Activated CD4-positive, alpha-beta T cell treated with anti-CD3 and anti-CD28 coated beads, Interleukin-2, amount 10 ng/mL, durations not matched to agents 7 days and 5 days (primary cell): Measurements from ENCODE around the gene PARPBP. TPM values are rescaled to one million over a fixed set of nuclear protein-coding genes. Genes with fewer than 3 reads are reported as not detected.

Experiments used
- CTCF ChIA-PET: fragments of 350-600 bp; sonication (Branson Sonifier 250); formaldehyde crosslinking; loops from one replicate; lab custom pipeline; 2021; ENCODE audit warnings: antibody characterized with exemption; lab: Charles Lee
- POLR2A ChIA-PET: fragments of 350-600 bp; sonication (Branson Sonifier 250); formaldehyde crosslinking; loops from one replicate; lab custom pipeline; 2021; ENCODE audit warnings: antibody characterized with exemption; lab: Charles Lee
- DNase-seq: peaks from one replicate; pipeline ENCODE4 v3.0.0-alpha.2; 2020
- H3K27ac Mint-ChIP-seq: one replicate; pipeline ENCODE4 v1.8.0; 2021; ENCODE audit warnings: mild to moderate bottlenecking, moderate library complexity, mixed read lengths
- H3K27me3 Mint-ChIP-seq: one replicate; pipeline ENCODE4 v1.8.0; 2021; ENCODE audit warnings: mixed read lengths
- H3K36me3 Mint-ChIP-seq: one replicate; pipeline ENCODE4 v1.8.0; 2021; ENCODE audit warnings: low read depth, mixed read lengths
- H3K4me1 Mint-ChIP-seq: one replicate; pipeline ENCODE4 v1.8.0; 2021; ENCODE audit warnings: mixed read lengths
- H3K4me3 Mint-ChIP-seq: one replicate; pipeline ENCODE4 v1.8.0; 2021; ENCODE audit warnings: mild to moderate bottlenecking, moderate library complexity, mixed read lengths
- H3K9me3 Mint-ChIP-seq: one replicate; pipeline ENCODE4 v1.8.0; 2021; ENCODE audit warnings: mixed read lengths
- total RNA-seq, 2 experiments: library from RNA; stranded (reverse); gene quantifications; one replicate each; pipeline ENCODE4 v1.2.3, GENCODE V29; 2021

The PARPBP gene
- total RNA-seq, 2 experiments from 2014 or later: 26.6 to 28.4 TPM

- H3K4me1 Mint-ChIP-seq: peaks cover 11% of the 10 kb centered on the region
- H3K36me3 Mint-ChIP-seq: peaks cover 24% of the 10 kb centered on the region
- H3K9me3 Mint-ChIP-seq: no peaks in the 10 kb centered on the region
- CTCF ChIA-PET: interaction anchor here (0.6 to 1.8 kb wide), 8 partner anchors 8 to 467 kb away, joined by 3 to 6 read pairs (median 3); no protein-coding TSS in a partner anchor
- POLR2A ChIA-PET: no interaction called here
- H3K4me3 Mint-ChIP-seq: no peak overlapping the region
- peak; percentile 32 for DNase-seq
- no peaks in the 10 kb centered on the region for H3K27me3 Mint-ChIP-seq
- no peak overlapping the region for H3K27ac Mint-ChIP-seq
These were observed 50.1 kb downstream of the PARPBP start for GRCh38 chr12:102169922-102170621.

- Mint-ChIP-seq H3K27ac (no peak overlapping the region), H3K27me3 (no peaks in the 10 kb centered on the region), H3K4me1 (peaks cover 11% of the 10 kb centered on the region), H3K36me3 (peaks cover 24% of the 10 kb centered on the region), H3K9me3 (no peaks in the 10 kb centered on the region), H3K4me3 (no peak overlapping the region)
- DNase-seq: no peak
- ChIA-PET CTCF (no interaction called here), POLR2A (no interaction called here)
These were observed 52.0 kb downstream of the PARPBP start for GRCh38 chr12:102171951-102172350.

- DNase-seq: no peak
- ChIA-PET POLR2A (no interaction called here), CTCF (no interaction called here)
- peaks cover 24% of the 10 kb centered on the region for H3K36me3 Mint-ChIP-seq
- H3K27me3 Mint-ChIP-seq: no peaks in the 10 kb centered on the region
- no peak overlapping the region for H3K27ac Mint-ChIP-seq
- no peaks in the 10 kb centered on the region for H3K9me3 Mint-ChIP-seq
- H3K4me3 Mint-ChIP-seq: no peak overlapping the region
- H3K4me1 Mint-ChIP-seq: peaks cover 8% of the 10 kb centered on the region
These were observed 52.5 kb downstream of the PARPBP start for GRCh38 chr12:102172436-102172835.

- Mint-ChIP-seq H3K27ac (no peak overlapping the region), H3K4me3 (no peak overlapping the region), H3K9me3 (no peaks in the 10 kb centered on the region), H3K27me3 (no peaks in the 10 kb centered on the region), H3K36me3 (peaks cover 24% of the 10 kb centered on the region), H3K4me1 (no peaks in the 10 kb centered on the region)
- DNase-seq: no peak
- CTCF ChIA-PET: no interaction called here
- POLR2A ChIA-PET: no interaction called here
These were observed 54.1 kb downstream of the PARPBP start for GRCh38 chr12:102174117-102174516.

GRCh38 chr12:102174761-102175160 is 54.8 kb downstream of the PARPBP start:
- CTCF ChIA-PET: interaction anchor here (1.1 kb wide), 1 partner anchor 528 kb away, joined by 3 read pairs; no protein-coding TSS in a partner anchor
- Mint-ChIP-seq H3K4me1 (no peaks in the 10 kb centered on the region), H3K27ac (no peak overlapping the region), H3K27me3 (no peaks in the 10 kb centered on the region), H3K9me3 (no peaks in the 10 kb centered on the region), H3K4me3 (no peak overlapping the region), H3K36me3 (peaks cover 20% of the 10 kb centered on the region)
- POLR2A ChIA-PET: no interaction called here
- no peak for DNase-seq

GRCh38 chr12:102182635-102183034 is 62.7 kb downstream of the PARPBP start:
- ChIA-PET CTCF (no interaction called here), POLR2A (no interaction called here)
- no peak overlapping the region for H3K4me3 Mint-ChIP-seq
- H3K9me3 Mint-ChIP-seq: no peaks in the 10 kb centered on the region
- DNase-seq: no peak
- H3K27ac Mint-ChIP-seq: no peak overlapping the region
- H3K36me3 Mint-ChIP-seq: peaks cover 13% of the 10 kb centered on the region
- no peaks in the 10 kb centered on the region for H3K4me1 Mint-ChIP-seq
- no peaks in the 10 kb centered on the region for H3K27me3 Mint-ChIP-seq

- POLR2A ChIA-PET: no interaction called here
- no peaks in the 10 kb centered on the region for H3K9me3 Mint-ChIP-seq
- no peaks in the 10 kb centered on the region for H3K27me3 Mint-ChIP-seq
- H3K4me1 Mint-ChIP-seq: peaks cover 14% of the 10 kb centered on the region
- DNase-seq: no peak
- H3K4me3 Mint-ChIP-seq: no peak overlapping the region
- no peak overlapping the region for H3K27ac Mint-ChIP-seq
- CTCF ChIA-PET: no interaction called here
- H3K36me3 Mint-ChIP-seq: peaks cover 16% of the 10 kb centered on the region
These were observed 75.8 kb downstream of the PARPBP start for GRCh38 chr12:102195826-102196225.

- no peak within 1 kb of the TSS for H3K27ac Mint-ChIP-seq
- no peak within 1 kb of the TSS for H3K4me3 Mint-ChIP-seq
- H3K36me3 Mint-ChIP-seq: peaks cover 22% of the 10 kb centered on the region
- H3K9me3 Mint-ChIP-seq: no peaks in the 10 kb centered on the region
- DNase-seq: no peak
- peaks cover 14% of the 10 kb centered on the region for H3K4me1 Mint-ChIP-seq
- ChIA-PET POLR2A (no interaction called here), CTCF (no interaction called here)
- H3K27me3 Mint-ChIP-seq: no peaks in the 10 kb centered on the region
These were observed 77.8 kb downstream of the PARPBP start, which contains the start of gene PMCH for GRCh38 chr12:102197789-102198188. PMCH (minus strand) TSS chr12:102197833; CDS start chr12:102197770, 63 bp downstream.

- POLR2A ChIA-PET: no interaction called here
- H3K9me3 Mint-ChIP-seq: peaks cover 11% of the 10 kb centered on the region
- no peaks in the 10 kb centered on the region for H3K27me3 Mint-ChIP-seq
- no peak overlapping the region for H3K4me3 Mint-ChIP-seq
- H3K36me3 Mint-ChIP-seq: peaks cover 43% of the 10 kb centered on the region
- peaks cover 10% of the 10 kb centered on the region for H3K4me1 Mint-ChIP-seq
- CTCF ChIA-PET: no interaction called here
- H3K27ac Mint-ChIP-seq: no peak overlapping the region
- DNase-seq: no peak
These were observed 81.6 kb downstream of the PARPBP start for GRCh38 chr12:102201436-102202061.

GRCh38 chr12:102202556-102202955 is 82.6 kb downstream of the PARPBP start:
- Mint-ChIP-seq H3K27me3 (no peaks in the 10 kb centered on the region), H3K27ac (no peak overlapping the region), H3K36me3 (peaks cover 46% of the 10 kb centered on the region), H3K4me3 (no peak overlapping the region), H3K9me3 (peaks cover 15% of the 10 kb centered on the region), H3K4me1 (peaks cover 4% of the 10 kb centered on the region)
- no peak for DNase-seq
- ChIA-PET POLR2A (no interaction called here), CTCF (no interaction called here)

- DNase-seq: no peak
- CTCF ChIA-PET: no interaction called here
- no peak overlapping the region for H3K27ac Mint-ChIP-seq
- H3K36me3 Mint-ChIP-seq: peaks cover 58% of the 10 kb centered on the region
- no peaks in the 10 kb centered on the region for H3K27me3 Mint-ChIP-seq
- H3K4me3 Mint-ChIP-seq: no peak overlapping the region
- peaks cover 27% of the 10 kb centered on the region for H3K9me3 Mint-ChIP-seq
- no peaks in the 10 kb centered on the region for H3K4me1 Mint-ChIP-seq
- POLR2A ChIA-PET: no interaction called here
These were observed 84.0 kb downstream of the PARPBP start for GRCh38 chr12:102204025-102204424.

- ChIA-PET CTCF (interaction anchor here (0.5 kb wide), 1 partner anchor 1883 kb away, joined by 3 read pairs; no protein-coding TSS in a partner anchor), POLR2A (no interaction called here)
- DNase-seq: no peak
- Mint-ChIP-seq H3K27ac (no peak overlapping the region), H3K27me3 (no peaks in the 10 kb centered on the region), H3K4me1 (no peaks in the 10 kb centered on the region), H3K36me3 (no peaks in the 10 kb centered on the region), H3K9me3 (no peaks in the 10 kb centered on the region), H3K4me3 (no peak overlapping the region)
These were observed 96.2 kb downstream of the PARPBP start for GRCh38 chr12:102215992-102216691.

- H3K4me3 Mint-ChIP-seq: no peak overlapping the region
- no peaks in the 10 kb centered on the region for H3K36me3 Mint-ChIP-seq
- no peak for DNase-seq
- no peak overlapping the region for H3K27ac Mint-ChIP-seq
- ChIA-PET POLR2A (no interaction called here), CTCF (no interaction called here)
- H3K4me1 Mint-ChIP-seq: no peaks in the 10 kb centered on the region
- H3K9me3 Mint-ChIP-seq: no peaks in the 10 kb centered on the region
- no peaks in the 10 kb centered on the region for H3K27me3 Mint-ChIP-seq
These were observed 100.8 kb downstream of the PARPBP start for GRCh38 chr12:102220736-102221135.
